GM21423 (cell line): Measurements from ENCODE around the gene NATD1.

Experiments
- ATAC-seq: cut with Tn5 transposase; IDR thresholded peaks from one replicate; pipeline ENCODE4 v1.9.1; 2021; ENCODE audit warnings: mild to moderate bottlenecking, moderate library complexity; ENCODE audit not compliant: unreplicated experiment

The NATD1 gene

DNA sequence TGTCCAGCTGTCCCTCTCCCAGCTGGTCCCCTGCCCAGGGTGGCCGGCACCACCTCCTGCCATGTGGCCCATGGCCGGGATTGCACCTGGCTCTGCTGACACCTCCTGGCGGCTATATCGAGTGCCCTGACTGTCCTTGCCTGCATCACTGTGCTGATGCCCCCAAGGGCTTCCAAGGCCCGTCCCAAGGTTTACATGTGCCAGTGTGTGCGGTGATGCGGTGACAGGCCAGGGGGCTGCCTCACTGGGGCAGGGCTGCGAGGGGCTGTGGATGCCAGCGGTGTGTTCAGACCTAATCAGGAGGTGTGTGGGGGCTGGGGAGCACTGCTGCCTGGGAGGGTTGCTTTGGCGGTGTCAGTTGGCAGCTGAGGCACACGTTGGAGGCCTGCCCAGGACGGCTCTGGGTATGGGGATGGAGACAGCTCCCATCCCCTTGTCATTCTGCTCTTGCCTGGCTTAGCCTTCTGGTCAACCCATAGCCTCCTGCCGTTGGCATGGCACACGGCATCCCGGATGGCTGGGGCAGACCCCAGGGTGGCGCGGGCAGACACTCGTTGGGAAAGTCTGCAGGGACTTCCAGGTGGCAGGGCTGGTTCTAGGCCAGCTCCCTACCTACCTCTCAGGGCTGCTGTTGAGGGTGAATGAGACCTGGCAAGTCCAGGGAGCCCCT lies 36.8 kb upstream of the NATD1 start:
- no peak for ATAC-seq

DNA sequence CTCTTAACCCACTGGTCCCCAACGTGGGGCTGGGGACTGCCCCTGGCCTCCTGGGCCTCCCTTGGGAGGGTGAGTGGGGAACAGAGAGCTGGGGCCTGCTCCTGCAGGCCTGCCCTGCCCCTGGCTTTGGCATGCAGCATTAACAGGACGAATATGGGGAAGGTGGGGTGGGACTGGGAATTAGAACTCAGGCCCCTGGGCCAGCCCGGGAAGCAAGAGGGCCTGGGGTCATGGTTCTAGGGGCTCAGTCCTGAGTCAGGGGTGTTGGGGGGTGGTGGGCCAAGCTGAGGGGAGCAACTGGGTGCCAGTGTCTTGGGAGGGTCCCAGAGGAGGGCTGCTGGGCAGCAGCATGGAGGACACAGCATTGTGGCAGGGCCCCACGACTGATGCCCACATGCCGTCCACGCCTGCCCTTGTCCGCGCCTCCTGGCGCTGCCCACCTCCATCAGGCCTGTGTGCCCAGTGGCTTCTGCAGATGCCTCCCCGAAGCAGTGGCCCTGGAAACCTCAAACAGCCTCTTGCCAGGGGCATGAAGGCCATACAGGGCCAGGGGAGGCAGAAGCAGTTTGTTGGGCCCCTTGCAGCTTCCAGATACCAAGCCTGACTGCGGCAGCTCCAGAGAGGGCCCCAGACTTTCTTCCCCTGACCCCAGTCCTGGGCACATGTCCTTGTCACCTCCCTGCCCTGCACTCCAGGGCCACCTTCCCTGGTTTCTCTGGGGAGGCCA lies 36.1 kb upstream of the NATD1 start:
- ATAC-seq: no peak

DNA sequence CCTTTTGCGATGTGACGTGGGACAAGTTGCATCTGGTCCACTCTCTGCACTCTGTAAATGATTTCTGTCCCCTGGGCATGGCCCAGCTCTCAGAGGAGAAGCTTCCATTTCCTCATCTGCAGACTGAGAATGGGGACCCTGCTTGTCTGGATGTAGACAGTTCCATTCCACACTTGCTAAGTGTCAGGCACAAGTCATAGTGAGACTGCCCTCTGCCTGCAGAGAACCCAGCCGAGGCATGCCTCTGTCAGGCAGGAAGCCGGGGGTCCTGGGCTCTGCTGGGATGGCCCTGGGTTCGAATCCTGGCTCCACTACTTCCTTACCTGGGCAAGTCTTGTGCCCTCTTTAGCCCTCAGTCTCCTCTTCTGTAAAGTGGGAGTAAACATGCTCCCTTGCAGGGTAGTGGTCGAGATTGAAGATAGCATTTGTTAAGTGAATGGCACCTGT lies 35.4 kb upstream of the NATD1 start:
- peak; percentile 8 for ATAC-seq

DNA sequence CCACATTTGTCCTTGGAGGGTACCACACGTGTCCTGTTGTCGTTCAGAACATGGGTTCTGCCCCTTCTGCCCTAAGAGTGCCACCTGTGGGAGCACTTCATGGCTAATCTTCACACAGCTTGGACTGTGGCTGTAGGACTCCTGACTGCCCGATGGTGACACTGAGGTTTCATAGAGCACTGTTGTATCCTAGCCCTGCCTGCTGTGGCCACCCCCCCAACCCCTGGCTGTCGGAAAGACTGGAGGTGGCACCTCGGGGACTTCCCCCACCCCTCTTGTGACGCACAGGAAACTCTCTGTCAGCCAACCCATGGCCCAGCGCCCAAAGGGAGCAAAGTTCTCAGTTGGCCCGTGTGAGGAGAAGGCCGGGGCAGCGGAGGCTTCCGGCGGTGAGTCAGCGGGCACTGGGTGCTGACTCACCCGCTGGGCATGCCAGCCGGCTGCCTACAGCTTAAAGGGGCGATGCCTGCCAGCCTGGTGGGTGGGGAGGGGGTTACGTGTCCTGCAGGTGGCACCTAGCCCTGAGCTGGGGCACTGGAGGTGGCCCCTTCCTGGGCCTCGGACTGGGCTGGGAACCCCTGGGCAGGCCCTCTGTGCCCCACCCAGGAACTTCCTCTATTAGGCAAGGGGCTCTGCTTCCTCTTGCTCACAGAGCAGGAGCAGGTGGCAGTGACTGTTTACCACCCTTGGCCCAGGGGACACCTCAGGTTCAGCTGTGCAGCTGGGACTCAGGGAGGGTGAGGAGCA lies 34.7 kb upstream of the NATD1 start:
- ATAC-seq: peak; percentile 37

DNA sequence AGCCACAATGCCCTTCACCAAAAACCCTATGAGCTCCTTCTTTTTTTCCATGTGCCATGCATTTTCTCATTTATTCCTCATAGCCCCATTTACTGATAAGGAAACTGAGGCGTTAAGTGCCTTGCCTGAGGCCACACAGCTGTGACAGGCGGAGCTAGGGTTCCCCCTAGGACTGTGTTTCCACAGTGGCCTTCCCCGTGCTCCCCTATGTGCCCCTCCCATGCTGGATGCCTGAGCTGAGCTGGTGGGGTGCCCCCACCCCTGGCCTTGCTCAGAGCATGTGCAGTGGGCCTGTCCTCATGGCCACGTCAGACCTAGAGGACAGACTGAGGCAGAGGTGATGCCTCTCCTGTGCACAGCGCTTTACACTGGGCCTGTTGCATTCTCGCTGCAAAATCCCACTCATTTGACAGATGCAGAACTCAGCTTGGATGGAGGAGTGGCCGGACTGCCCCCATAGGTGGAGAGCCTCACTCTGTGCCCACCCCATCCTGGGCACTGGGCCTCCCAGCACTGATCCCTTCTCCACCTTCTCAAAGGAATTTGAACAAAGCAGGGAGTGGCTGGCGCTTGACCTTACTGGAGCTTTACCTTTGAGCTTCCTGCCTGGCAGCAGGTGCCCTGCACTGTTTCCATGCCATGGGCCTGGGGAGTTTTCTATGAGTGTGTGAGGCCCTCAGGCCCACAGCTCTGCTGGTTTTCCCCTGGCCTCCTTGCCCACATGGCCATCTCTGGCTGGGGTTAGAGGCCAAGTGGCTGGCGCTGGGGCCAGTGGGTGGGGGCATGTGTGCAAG lies 33.9 kb upstream of the NATD1 start:
- ATAC-seq: no peak

DNA sequence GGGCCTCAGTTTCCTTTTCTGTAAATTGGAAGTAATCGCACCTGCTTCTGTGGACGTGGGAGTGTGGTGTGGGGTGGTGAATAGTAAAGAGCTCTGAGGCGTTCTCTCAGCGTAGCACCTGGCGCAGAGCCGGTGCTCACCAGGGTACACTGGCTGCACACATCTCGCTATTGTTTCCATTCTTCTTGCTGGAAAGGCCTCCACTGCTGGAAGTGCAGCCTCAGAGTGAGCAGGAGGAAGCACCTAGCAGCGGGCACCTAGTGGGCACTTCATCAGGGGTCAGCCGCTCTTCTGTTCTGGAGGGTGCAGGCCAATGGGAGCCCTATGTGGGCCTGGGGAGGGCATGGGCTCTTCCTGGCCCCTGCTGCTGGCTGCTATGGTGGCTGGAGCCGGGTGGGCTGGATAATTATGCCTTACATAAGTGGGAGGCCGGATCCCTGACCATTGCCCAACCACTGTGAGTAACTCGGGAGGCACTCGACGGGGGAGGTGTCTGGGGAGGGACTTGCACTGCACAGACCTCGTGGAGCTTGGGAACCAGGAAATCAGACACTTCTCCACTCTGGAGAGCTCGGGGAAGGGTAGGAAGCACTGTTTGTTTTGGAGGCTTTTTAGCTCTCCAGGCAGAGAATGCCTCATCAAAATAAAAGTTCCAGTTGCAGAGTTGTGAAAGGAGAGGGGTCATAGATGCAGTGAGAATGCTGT lies 33.0 kb upstream of the NATD1 start:
- ATAC-seq: no peak

DNA sequence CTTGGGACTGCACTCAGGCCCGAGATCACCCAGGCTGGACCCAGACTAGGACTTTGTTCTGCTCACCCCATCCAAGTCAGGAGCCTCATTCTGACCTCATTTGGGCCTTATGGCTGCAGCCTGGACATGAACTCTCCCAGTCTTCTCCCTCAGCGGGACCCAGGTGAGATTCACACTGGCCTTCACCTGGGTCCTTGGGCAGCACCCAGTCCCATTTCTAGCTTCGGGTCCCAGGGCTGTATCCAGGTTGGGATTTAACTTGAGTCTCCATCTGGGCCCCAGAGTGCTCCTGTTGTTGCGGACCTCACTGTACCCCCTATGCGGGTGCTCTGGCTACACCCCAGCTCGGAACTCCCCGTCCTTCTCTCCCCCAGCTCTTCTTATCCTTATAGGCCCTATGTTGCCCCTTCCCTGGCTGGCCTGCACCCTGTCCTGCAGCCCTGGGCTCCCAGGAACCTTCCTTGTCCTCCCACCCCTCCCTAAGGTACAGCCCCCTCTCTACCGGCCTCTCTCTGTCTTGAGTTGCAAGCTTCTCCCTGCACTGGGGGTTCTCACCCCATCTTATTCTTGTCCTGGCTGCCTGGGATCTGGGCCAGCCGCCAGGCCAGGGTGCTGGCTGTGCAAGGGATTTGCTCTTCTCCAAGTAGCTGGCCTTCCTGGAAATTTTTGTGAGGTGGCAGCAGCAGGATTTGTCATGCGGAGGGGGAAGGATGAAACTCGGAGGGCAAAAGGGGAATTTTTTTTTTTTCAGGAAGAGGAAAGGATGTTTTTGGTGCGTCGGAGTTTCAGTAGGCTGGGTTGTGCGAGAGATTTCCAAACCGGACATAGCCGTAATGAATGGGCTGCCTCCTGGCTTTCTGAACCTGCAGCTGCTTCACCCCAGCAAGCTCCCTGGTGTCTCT lies 32.2 kb upstream of the NATD1 start:
- ATAC-seq: no peak

DNA sequence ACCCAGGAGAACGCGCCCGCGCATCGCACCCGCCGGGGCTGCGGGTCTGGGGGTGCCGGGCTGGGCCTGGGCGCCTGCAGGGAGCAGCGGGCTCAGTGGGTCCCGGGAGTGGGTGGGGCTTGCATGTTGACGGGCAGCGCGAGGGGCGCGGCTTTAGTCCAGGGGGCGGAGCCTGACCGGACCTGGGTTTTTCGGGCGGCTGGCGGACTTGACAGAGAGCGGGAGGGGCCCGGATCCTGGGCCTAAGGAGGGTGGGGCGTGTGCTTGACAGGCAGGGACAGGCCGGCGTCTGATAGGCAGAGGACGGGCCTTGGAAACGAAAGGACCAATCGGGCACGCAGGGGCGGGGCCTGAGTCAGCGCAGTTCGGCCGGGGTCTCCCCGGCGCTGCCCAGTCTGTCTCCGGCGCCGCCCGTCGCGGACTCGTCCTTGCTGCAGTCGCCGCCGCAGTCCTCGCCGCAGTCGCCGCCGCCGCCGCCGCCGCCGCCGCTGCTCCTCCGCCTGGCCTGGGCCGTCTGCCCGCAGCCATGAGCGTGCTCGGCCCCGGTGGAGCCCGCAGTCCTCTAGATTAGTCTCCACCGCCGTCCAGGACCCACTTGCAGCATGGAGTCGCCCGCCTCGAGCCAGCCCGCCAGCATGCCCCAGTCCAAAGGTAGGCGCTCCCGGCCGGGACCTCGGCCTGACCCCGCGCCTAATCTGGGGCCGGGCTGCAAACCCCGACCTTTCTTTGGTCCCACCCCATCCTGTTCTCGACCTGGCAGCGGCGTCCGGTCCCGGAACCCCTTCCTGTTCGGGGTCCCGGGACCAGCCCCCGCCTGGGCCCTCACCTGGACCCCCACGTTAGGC lies 31.3 kb upstream of the NATD1 start, which contains the start of gene MAP2K3:
TSS of gene MAP2K3 (plus strand) at position 393 of the 845 bp plus-strand sequence. CDS start at position 603, 210 bp downstream.
- ATAC-seq: peak; percentile 66

DNA sequence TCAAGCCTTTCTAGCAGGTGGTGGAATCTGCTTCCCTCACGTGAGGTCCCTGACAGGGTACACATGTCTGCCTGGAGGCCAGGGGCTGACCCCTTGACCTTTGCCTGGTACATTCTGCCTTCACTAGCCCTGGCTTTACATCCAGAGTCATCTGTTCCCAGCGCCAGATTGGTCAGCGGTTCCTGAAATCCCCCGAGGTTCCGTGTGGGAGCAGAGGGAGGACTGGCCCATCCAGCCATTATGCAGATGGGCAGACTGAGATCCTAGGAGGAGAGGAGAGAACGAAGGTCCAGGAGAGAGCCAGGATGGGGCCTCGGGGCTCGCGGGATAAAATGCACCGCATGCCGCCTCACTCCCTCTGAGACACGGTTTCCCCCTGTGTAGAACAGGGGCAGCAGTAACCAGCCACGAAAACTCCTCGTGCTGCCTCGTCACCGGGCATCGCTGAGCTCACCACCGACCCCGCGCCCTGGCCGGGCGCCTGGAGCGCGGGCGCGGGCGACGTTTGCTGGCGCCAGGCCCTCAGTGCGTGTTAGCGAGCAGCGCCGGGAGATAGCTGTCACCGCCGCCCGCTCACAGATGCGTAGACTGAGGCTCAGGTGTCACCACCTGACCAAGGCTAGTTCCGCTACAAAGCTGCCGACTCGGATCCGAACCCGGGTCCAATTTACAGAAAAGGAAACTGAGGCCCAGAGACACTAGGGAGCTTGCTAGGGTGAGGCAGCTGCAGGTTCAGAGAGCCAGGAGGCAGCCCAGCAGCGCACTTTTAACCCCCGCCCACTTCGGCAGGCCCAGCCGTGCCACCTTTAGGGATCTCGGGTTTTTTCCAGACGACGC lies 30.5 kb upstream of the NATD1 start:
- ATAC-seq: peak; percentile 2

DNA sequence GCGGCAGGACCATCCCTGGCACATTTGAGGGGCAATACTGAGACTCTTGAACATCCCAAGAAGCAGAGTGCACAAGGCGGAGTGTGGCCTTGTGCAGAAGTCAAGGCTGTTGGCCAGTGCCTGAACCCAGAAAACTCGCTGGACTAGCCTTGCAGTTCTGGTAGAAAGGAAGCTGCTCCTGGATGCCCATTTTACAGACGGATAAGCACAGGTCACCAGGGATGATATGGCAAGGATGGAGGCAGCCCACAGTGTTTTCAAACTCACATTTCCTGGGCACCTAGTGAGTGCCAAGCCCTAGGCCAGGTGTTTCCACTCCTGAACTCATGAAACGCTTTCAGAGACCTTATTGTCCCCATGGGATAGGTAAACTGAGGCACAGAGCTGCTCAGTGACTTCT lies 29.6 kb upstream of the NATD1 start:
- no peak for ATAC-seq

DNA sequence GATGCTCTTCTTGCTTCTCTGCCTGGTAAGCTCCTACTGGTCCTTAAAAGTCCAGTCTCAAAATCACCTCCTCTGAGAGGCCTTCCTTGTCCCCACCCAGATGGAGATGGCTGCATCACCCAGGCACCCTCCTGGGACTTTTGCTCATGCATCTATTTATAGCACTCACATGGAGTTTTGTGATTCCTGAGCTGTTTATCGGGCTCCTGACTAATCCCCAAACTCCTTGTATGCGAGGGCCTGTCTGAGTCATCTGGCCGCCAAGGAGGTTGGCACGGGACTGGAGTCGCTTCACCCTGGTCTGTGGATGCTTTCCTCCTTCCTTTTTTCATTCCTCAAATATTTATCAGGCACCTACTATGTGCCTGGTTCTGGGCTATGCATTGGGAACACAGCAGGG lies 29.0 kb upstream of the NATD1 start:
- no peak for ATAC-seq

DNA sequence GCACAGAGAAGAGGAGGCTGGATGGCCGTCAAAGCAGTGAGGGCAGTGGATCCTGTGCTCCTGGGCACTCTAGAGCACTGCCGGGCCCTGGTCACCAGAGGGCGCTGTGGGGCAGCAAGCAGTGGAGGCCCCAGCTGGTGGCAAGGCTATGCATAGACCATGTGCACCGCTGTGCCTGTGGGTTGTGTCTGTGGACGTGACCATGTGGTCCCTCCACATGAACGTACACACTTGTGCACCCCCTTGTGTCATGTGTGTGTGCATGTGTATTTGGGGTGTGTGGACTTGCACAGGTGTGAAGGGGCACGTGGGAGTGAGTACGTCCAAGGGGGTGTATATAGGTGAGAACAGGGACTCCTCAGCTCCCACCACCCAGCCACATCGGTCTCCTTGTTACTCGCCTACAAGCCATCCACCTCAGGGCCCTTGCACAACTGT lies 26.9 kb upstream of the NATD1 start:
- no peak for ATAC-seq

DNA sequence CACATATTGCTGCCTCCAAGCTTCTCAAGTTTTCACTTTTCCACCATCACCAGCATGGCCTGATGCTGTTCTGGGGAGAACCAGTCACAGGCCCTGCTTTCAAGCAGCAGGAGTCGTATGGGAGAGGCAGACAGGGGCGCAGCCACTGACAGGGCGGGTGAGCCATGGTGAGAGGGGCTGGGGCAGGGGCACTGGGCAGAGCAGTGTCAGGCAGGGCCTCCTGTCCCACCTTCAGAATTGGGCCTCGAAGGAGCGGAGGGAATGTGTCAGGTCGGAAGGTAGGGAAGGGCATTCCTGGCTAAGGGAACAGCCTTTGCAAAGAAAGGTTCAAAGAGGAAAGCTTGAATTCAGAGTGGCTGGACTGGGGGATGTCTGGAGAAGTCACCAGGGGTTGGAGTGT lies 26.4 kb upstream of the NATD1 start:
- no peak for ATAC-seq

DNA sequence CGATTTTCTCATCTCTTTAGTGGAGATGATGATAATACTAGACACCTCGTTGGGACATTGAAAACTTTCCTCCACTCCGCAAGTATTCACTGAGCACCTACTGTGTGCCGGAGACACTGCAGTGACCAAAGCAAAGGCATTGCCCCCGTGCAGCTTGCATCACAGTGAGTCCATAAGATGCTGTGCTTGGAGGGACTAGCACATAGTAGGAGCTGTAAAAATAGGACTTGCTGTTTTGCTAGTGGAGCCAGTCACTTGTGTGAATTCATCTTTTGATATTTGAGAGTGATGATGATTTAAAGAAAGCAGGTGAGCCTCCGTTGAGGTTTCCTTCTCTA lies 26.0 kb upstream of the NATD1 start:
- no peak for ATAC-seq

DNA sequence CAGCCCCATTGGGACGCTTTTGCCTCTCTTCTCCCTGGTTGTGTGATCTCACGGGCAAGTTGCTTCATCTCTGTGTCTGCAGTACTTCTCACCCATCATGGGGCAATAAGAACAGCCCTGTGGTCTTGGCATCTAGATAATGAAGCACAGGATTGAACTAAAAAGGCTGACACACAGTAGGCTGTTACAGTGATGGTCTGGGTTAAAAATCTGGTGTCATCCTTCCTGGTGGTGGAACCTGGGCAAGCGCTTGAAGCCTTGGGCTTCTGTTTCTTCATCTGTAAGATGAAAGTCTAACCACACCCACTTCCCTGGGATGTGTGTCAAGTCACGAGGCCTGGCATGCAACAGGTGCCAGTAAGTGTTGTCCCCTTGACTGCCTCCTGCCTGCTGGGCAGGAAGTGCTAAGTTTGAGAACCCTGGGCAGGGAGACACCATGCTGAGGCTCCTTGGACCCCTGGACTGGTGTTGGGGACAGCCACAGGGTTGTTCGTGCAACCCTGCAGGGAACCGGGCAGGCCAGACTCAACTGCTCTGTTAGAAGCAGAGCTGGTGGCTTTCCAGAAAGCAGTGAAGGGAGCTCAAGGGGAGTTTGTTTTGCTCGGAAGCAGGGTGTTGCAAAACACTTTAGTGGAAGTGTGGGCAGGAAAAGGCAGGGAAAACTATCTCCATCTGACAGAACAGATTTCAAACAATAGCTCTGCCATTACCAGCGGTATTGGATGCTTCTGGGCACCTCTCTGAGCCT lies 25.4 kb upstream of the NATD1 start:
- ATAC-seq: no peak

DNA sequence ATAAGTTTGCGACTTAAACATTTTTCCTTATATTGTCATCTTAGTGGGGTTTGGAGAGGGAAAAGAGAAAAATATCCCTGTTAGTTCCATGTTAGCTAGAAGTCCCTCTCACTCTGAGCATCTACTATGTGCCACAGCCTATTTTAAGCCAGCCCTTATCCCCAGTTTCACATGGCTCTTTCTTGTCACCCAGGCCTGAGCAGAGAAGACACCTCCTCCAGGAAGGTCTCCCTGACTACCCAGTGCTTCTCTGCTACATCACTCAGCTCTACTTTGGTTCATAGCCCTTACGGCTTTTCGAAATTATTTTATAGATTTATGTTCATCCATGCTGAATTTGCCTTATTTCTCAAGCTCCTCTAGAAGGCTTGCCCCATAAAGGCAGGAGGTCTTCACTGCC lies 24.1 kb upstream of the NATD1 start:
- ATAC-seq: no peak

DNA sequence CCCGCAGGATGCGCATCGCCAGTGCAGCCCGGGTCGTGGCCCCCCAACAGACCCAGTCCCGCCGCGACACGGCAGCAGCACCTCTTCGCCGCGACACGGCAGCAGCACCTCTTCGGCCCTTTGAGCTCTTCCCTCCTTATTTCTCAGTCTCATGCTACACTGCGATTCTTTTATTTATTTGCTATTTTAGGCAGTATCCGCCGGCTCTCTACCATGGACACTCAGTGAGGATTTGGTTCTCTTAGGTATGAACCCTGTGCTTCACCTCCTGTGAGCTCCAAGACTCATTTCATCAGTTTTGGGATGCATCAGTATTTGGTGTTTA lies 23.0 kb upstream of the NATD1 start:
- ATAC-seq: no peak
